IMR-90 (cell line): ENCODE results near the gene CDON. TPM values are rescaled to one million over a fixed set of nuclear protein-coding genes. Genes with fewer than 3 reads are reported as not detected.

Source experiments
- ATAC-seq: fragments of 200-7000 bp; cut with Tn5 transposase; 2 replicates; pipeline ENCODE4 v1.9.1; 2020; ENCODE audit warnings: low read depth, mild to moderate bottlenecking, moderate library complexity
- BruUV-seq: library from RNA; stranded (reverse); fragments of 400-500 nt; replicated peaks from 2 replicates; lab custom pipeline; 2021; lab: Mats Ljungman, UMichigan
- CTCF ChIA-PET: fragments of 300-600 bp; formaldehyde crosslinking; extraction: SDS; loops from one replicate; lab custom pipeline; 2021; ENCODE audit warnings: antibody characterized with exemption; lab: Yijun Ruan, JAX
- POLR2A ChIA-PET: fragments of 300-600 bp; sonication (Branson Sonifier 250); formaldehyde crosslinking; loops from one replicate; lab custom pipeline; 2022; ENCODE audit warnings: antibody characterized with exemption; ENCODE audit not compliant: unreplicated experiment; lab: Charles Lee
- DNase-seq: peaks from one replicate; pipeline ENCODE4 v3.0.0; 2013
- H2AFZ ChIP-seq: replicated peaks from 2 replicates; pipeline ENCODE3; 2013; ENCODE audit warnings: low read length, mild to moderate bottlenecking; ENCODE audit not compliant: poor library complexity
- H2AK5ac ChIP-seq: 2 replicates; pipeline ENCODE4 v1.6.1; 2013; ENCODE audit warnings: low read depth, low read length, inconsistent platforms
- H2AK9ac ChIP-seq: replicated peaks from 2 replicates; pipeline ENCODE3; 2013; ENCODE audit warnings: mild to moderate bottlenecking, low read depth, low read length, moderate library complexity; ENCODE audit not compliant: poor library complexity
- H2BK120ac ChIP-seq: 2 replicates; pipeline ENCODE4 v1.6.1; 2013; ENCODE audit warnings: low read depth, low read length, inconsistent platforms
- H2BK15ac ChIP-seq: 3 replicates; pipeline ENCODE4 v1.6.1; 2013; ENCODE audit warnings: low read depth, low read length, inconsistent platforms
- H2BK20ac ChIP-seq: 2 replicates; pipeline ENCODE4 v1.6.1; 2013; ENCODE audit warnings: low read depth, mild to moderate bottlenecking, inconsistent platforms, low read length, moderate library complexity
- H2BK5ac ChIP-seq: 2 replicates; pipeline ENCODE4 v1.6.1; 2013; ENCODE audit warnings: mild to moderate bottlenecking, low read depth, low read length, inconsistent platforms; ENCODE audit not compliant: poor library complexity, severe bottlenecking
- H3K14ac ChIP-seq: replicated peaks from 2 replicates; pipeline ENCODE4 v1.6.1; 2013; ENCODE audit warnings: low read depth, low read length, inconsistent platforms
- H3K18ac ChIP-seq: 2 replicates; pipeline ENCODE4 v1.6.1; 2013; ENCODE audit warnings: low read depth, low read length, control low read depth
- H3K23ac ChIP-seq: 2 replicates; pipeline ENCODE4 v1.6.1; 2013; ENCODE audit warnings: low read depth, low read length, inconsistent platforms
- H3K27ac ChIP-seq: 2 replicates; pipeline ENCODE4 v1.5.1; 2013; ENCODE audit warnings: mild to moderate bottlenecking, control low read depth, low read length; ENCODE audit not compliant: insufficient read depth
- H3K27me3 ChIP-seq: 2 replicates; pipeline ENCODE4 v1.6.1; 2013; ENCODE audit warnings: low read length; ENCODE audit not compliant: control insufficient read depth, insufficient read depth
- H3K36me3 ChIP-seq: 2 replicates; pipeline ENCODE4 v1.6.1; 2013; ENCODE audit warnings: low read length, mixed read lengths; ENCODE audit not compliant: control insufficient read depth, insufficient read depth
- H3K4ac ChIP-seq: 2 replicates; pipeline ENCODE4 v1.6.1; 2013; ENCODE audit warnings: low read depth, low read length, inconsistent platforms
- H3K4me1 ChIP-seq: 2 replicates; pipeline ENCODE4 v1.6.1; 2013; ENCODE audit warnings: low read length, mixed read lengths; ENCODE audit not compliant: control insufficient read depth, insufficient read depth
- H3K4me2 ChIP-seq: 2 replicates; pipeline ENCODE4 v1.6.1; 2013; ENCODE audit warnings: low read depth, mild to moderate bottlenecking, control low read depth, low read length, moderate library complexity
- H3K4me3 ChIP-seq: 2 replicates; pipeline ENCODE4 v1.5.1; 2013; ENCODE audit warnings: low read depth, mild to moderate bottlenecking, control low read depth, low read length, moderate library complexity; ENCODE audit not compliant: insufficient read depth
- H3K56ac ChIP-seq: 2 replicates; pipeline ENCODE4 v1.6.1; 2013; ENCODE audit warnings: low read length, inconsistent platforms; ENCODE audit not compliant: insufficient read depth; ENCODE audit errors: extremely low read depth
- H3K79me1 ChIP-seq, 2 experiments: 2 replicates each; pipeline ENCODE4 v1.6.1; 2013; ENCODE audit warnings: low read length in 2 of 2, inconsistent platforms in 1 of 2, low read depth in 1 of 2
- H3K9ac ChIP-seq: 2 replicates; pipeline ENCODE4 v1.6.1; 2013; ENCODE audit warnings: low read depth, low read length, control low read depth
- H3K9me1 ChIP-seq: 2 replicates; pipeline ENCODE4 v1.6.1; 2013; ENCODE audit warnings: low read length, inconsistent platforms; ENCODE audit not compliant: insufficient read depth
- H3K9me3 ChIP-seq: 2 replicates; pipeline ENCODE4 v1.6.1; 2013; ENCODE audit warnings: low read length; ENCODE audit not compliant: control insufficient read depth, insufficient read depth
- H4K20me1 ChIP-seq: 2 replicates; pipeline ENCODE4 v1.6.1; 2013; ENCODE audit warnings: low read length, inconsistent platforms; ENCODE audit not compliant: insufficient read depth
- H4K5ac ChIP-seq: 2 replicates; pipeline ENCODE4 v1.6.1; 2013; ENCODE audit warnings: mild to moderate bottlenecking, low read depth, low read length, control low read depth
- H4K8ac ChIP-seq, 2 experiments: 2 replicates each; pipeline ENCODE4 v1.6.1; 2013; ENCODE audit warnings: low read depth in 2 of 2, low read length in 2 of 2, control low read depth in 1 of 2, inconsistent platforms in 1 of 2
- H4K91ac ChIP-seq: 2 replicates; pipeline ENCODE4 v1.6.1; 2013; ENCODE audit warnings: low read depth, low read length, inconsistent platforms; ENCODE audit not compliant: insufficient read depth
- BHLHE40 ChIP-seq: fragments of 150-350 bp; IDR thresholded peaks from 2 replicates; pipeline ENCODE4 v1.6.1; 2016; ENCODE audit warnings: mild to moderate bottlenecking, low read depth, low read length
- FOS ChIP-seq: fragments of 150-350 bp; IDR thresholded peaks from 2 replicates; pipeline ENCODE4 v1.6.1; 2016; ENCODE audit warnings: low read depth, low read length
- MAFK ChIP-seq: IDR thresholded peaks from 2 replicates; pipeline ENCODE4 v1.6.1; 2012; ENCODE audit warnings: low read depth, low read length, improper control_type of control experiment
- MAZ ChIP-seq: IDR thresholded peaks from 2 replicates; pipeline ENCODE4 v1.6.1; 2012; ENCODE audit warnings: low read depth, mild to moderate bottlenecking, low read length, improper control_type of control experiment, moderate library complexity, borderline replicate concordance
- MXI1 ChIP-seq: IDR thresholded peaks from 2 replicates; pipeline ENCODE4 v1.6.1; 2012; ENCODE audit warnings: low read depth, mild to moderate bottlenecking, low read length, moderate library complexity, borderline replicate concordance
- NFE2L2 ChIP-seq: fragments of 150-350 bp; IDR thresholded peaks from 2 replicates; pipeline ENCODE4 v1.6.1; 2016; ENCODE audit warnings: low read depth, mild to moderate bottlenecking, low read length
- POLR2A ChIP-seq: IDR thresholded peaks from 2 replicates; pipeline ENCODE4 v1.6.1; 2012; ENCODE audit warnings: mild to moderate bottlenecking, low read depth, low read length
- RFX5 ChIP-seq: IDR thresholded peaks from 2 replicates; pipeline ENCODE4 v1.8.0; 2012; ENCODE audit warnings: low read depth, mild to moderate bottlenecking, low read length, moderate library complexity
- SMC3 ChIP-seq: fragments of 150-350 bp; IDR thresholded peaks from 2 replicates; pipeline ENCODE4 v1.6.1; 2016; ENCODE audit warnings: low read depth, mild to moderate bottlenecking, antibody characterized with exemption, low read length, moderate library complexity
- WGBS, 2 experiments: methylation state at CpG; one replicate each; pipeline versions ENCODE4 v1.1.5 to v1.1.7; 2013; ENCODE audit warnings: missing lambda C conversion rate in 2 of 2; ENCODE audit not compliant: insufficient read length in 1 of 2; ENCODE audit errors: extremely low coverage in 2 of 2; 5-methylcytosine and 5-hydroxymethylcytosine counted together
- dilution Hi-C: fragments of 300-500 bp; cut with HindIII; formaldehyde crosslinking; loops from one replicate; pipeline ENCODE4 v1.14.3; 2018; ENCODE audit warnings: low sequenced_read_pairs; ENCODE audit not compliant: unreplicated experiment
- in situ Hi-C: fragments of 300-500 bp; cut with MboI; formaldehyde crosslinking; loops from 3 replicates; pipeline ENCODE4 v1.14.3; 2019; ENCODE audit warnings: low sequenced_read_pairs, inconsistent platforms, mixed read lengths
- intact Hi-C: fragments of 100-400 bp; cut with micrococcal nuclease; formaldehyde crosslinking; loops from 2 replicates; pipeline ENCODE4 v1.10.0; 2022
- polyA plus RNA-seq, 3 experiments: library from polyadenylated mRNA; depleted of rRNA; stranded (reverse); fragments of >200 nt; gene quantifications; 2 replicates each; pipeline ENCODE4 v1.2.3, GENCODE V29; 2012; ENCODE audit warnings: low replicate concordance in 1 of 3
- total RNA-seq: library from RNA; depleted of rRNA; stranded (reverse); fragments of >200 nt; gene quantifications from 2 replicates; pipeline ENCODE4 v1.2.3, GENCODE V29; 2012
- TF ChIP-seq, protein P1 (sequence below): fragments of 150-350 bp; IDR thresholded peaks from 2 replicates; pipeline ENCODE4 v1.6.1; 2016; ENCODE audit warnings: low read depth, mild to moderate bottlenecking, low read length, moderate library complexity, borderline replicate concordance
- TF ChIP-seq, protein P2 (sequence below): fragments of 150-350 bp; IDR thresholded peaks from 2 replicates; pipeline ENCODE4 v1.6.1; 2017; ENCODE audit warnings: mild to moderate bottlenecking, antibody characterized with exemption, low read length, low read depth

Gene CDON
- total and polyA plus RNA-seq, 2 of the 4 experiments (the other 2 are of a cell fraction) = 1.2 to 3.8 TPM

DNA sequence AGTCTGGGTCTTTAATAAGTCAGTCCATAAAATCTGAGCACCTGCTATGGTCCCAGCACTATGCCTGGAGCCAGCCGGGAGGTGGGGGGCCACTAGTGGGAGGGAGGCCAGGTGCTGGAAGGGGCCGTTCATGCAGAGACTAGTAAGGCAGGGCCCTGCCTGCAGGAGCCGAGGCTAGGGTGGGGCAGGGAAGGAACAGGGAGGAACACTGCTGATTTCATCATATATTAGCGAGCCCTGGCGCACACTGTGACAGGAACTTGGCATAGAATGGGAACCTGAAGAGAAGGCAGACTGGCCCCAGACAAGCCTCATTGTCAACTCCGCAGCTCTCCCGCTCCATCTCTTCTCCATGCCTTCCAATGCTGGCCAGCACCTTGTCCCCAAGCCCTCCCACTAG lies 109.7 kb downstream of the CDON start:
- no peaks in the 10 kb centered on the region for H3K9me3 ChIP-seq
- H4K91ac ChIP-seq = no peak overlapping the region
- no peak overlapping the region for H2BK15ac ChIP-seq
- dilution Hi-C loops (no loop called here), in situ Hi-C loops (no loop called here), intact Hi-C loops (no loop called here)
- no peaks in the 10 kb centered on the region for H3K4me1 ChIP-seq
- ATAC-seq (no peak), DNase-seq (no peak)
- no peak overlapping the region for H2AFZ ChIP-seq
- no peak overlapping the region for H2AK5ac ChIP-seq
- no peaks in the 10 kb centered on the region for H3K9me1 ChIP-seq
- no peak overlapping the region for H3K18ac ChIP-seq
- no peaks in the 10 kb centered on the region for H3K36me3 ChIP-seq
- H4K20me1 ChIP-seq = no peaks in the 10 kb centered on the region
- no peak overlapping the region for H3K23ac ChIP-seq
- H3K14ac ChIP-seq = no peak overlapping the region
- POLR2A ChIA-PET = no interaction called here
- H3K27ac ChIP-seq = no peak overlapping the region
- H4K8ac ChIP-seq = no peak overlapping the region
- whole genome bisulfite sequencing, 2 experiments = no CpG with 5 or more reads among the region's 7 CpGs
- no peak overlapping the region for H2BK20ac ChIP-seq
- TF ChIP-seq NFE2L2 (no peak), FOS (no peak), MAZ (no peak), BHLHE40 (no peak), SMC3 (no peak), MAFK (no peak), MXI1 (no peak), RFX5 (no peak), POLR2A (no peak)
- TF ChIP-seq, protein P1, sequence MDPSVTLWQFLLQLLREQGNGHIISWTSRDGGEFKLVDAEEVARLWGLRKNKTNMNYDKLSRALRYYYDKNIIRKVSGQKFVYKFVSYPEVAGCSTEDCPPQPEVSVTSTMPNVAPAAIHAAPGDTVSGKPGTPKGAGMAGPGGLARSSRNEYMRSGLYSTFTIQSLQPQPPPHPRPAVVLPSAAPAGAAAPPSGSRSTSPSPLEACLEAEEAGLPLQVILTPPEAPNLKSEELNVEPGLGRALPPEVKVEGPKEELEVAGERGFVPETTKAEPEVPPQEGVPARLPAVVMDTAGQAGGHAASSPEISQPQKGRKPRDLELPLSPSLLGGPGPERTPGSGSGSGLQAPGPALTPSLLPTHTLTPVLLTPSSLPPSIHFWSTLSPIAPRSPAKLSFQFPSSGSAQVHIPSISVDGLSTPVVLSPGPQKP = no peak
- TF ChIP-seq, protein P2, sequence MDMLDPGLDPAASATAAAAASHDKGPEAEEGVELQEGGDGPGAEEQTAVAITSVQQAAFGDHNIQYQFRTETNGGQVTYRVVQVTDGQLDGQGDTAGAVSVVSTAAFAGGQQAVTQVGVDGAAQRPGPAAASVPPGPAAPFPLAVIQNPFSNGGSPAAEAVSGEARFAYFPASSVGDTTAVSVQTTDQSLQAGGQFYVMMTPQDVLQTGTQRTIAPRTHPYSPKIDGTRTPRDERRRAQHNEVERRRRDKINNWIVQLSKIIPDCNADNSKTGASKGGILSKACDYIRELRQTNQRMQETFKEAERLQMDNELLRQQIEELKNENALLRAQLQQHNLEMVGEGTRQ = no peak
- no peak overlapping the region for H2BK120ac ChIP-seq
- CTCF ChIA-PET = no interaction called here
- no peak overlapping the region for H4K5ac ChIP-seq
- no peak overlapping the region for H2AK9ac ChIP-seq
- no peak overlapping the region for H3K4ac ChIP-seq
- no peak overlapping the region for H2BK5ac ChIP-seq
- H3K79me1 ChIP-seq = no peaks in the 10 kb centered on the region
- no peak overlapping the region for H3K56ac ChIP-seq
- H3K4me3 ChIP-seq = no peak overlapping the region
- no TSS peak for BruUV-seq
- no peak overlapping the region for H3K9ac ChIP-seq
- H3K27me3 ChIP-seq = peaks cover 4% of the 10 kb centered on the region
- no peak overlapping the region for H3K4me2 ChIP-seq
